Measurements from ENCODE around the gene FOSL2.

Gene FOSL2

DNA sequence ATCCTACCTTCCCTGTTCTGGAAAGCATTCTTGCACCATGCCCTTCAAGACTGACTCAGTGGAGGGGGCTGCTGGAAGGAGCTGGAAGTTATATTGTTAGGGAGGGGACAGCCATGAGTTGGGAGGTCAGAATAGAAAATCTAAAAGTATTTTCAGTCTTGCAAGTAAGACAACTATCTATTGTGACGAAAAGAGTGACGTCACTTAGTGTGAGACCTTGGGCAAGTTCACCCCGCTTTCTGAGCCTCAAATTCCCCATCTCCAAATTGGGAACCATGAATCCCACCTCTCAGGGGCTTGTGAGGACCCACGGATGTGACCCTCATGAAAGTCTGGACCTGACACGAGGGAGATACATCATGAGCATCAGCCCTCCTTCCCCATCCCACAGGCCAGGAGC lies 46.5 kb downstream of the FOSL2 start:
- no peak for TF ChIP-seq CTCF (conservative IDR thresholded peaks at IDR 0.05; ENCODE audit: low read depth, low read length)
- H3K4me1 ChIP-seq (ENCODE audit: low read depth, poor library complexity, severe bottlenecking) = no peaks in the 10 kb centered on the region
- H3K9ac ChIP-seq = no peak overlapping the region
- H3K27ac ChIP-seq = no peak overlapping the region
- no peak overlapping the region for H3K4me3 ChIP-seq (IDR thresholded peaks at IDR 0.05; ENCODE audit: insufficient read depth, low read depth, low read length)
- no peak overlapping the region for H3K4me2 ChIP-seq
- no peaks in the 10 kb centered on the region for H3K36me3 ChIP-seq (ENCODE audit: insufficient read depth)
- no peak overlapping the region for H2AFZ ChIP-seq (ENCODE audit: low read depth)
- no peaks in the 10 kb centered on the region for H3K79me2 ChIP-seq (ENCODE audit: insufficient read depth, low read depth)
- no peaks in the 10 kb centered on the region for H4K20me1 ChIP-seq (ENCODE audit: insufficient read depth)
- H3K27me3 ChIP-seq (ENCODE audit: insufficient read depth, low read depth) = no peaks in the 10 kb centered on the region

DNA sequence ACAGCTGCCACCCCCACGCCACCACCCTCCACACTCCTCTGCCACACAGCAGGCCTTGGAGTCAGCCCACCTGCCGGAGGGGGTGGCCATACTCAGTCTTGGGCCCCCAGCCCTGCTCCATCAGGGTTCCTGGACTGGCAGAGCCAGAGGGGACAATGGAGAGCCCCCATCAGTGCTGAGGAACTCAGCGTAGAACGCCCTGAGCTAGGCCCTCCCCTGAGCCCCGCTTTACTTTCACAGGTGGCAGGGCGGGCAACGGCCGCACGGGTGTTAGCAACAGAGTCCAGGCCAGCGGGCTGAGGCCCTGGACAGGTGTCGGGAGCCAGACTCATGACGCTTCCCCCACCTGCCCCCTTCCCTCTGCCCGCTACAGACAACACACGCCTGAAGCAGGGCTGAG lies 47.1 kb downstream of the FOSL2 start:
- no peaks in the 10 kb centered on the region for H3K27me3 ChIP-seq (ENCODE audit: insufficient read depth, low read depth)
- no peak overlapping the region for H3K4me2 ChIP-seq
- TF ChIP-seq CTCF (conservative IDR thresholded peaks at IDR 0.05; ENCODE audit: low read depth, low read length) = no peak
- no peaks in the 10 kb centered on the region for H3K36me3 ChIP-seq (ENCODE audit: insufficient read depth)
- no peak overlapping the region for H3K9ac ChIP-seq
- no peak overlapping the region for H3K27ac ChIP-seq
- H2AFZ ChIP-seq (ENCODE audit: low read depth) = no peak overlapping the region
- H3K4me3 ChIP-seq (IDR thresholded peaks at IDR 0.05; ENCODE audit: insufficient read depth, low read depth, low read length) = no peak overlapping the region
- H3K4me1 ChIP-seq (ENCODE audit: low read depth, poor library complexity, severe bottlenecking) = no peaks in the 10 kb centered on the region
- H3K79me2 ChIP-seq (ENCODE audit: insufficient read depth, low read depth) = no peaks in the 10 kb centered on the region
- H4K20me1 ChIP-seq (ENCODE audit: insufficient read depth) = no peaks in the 10 kb centered on the region

DNA sequence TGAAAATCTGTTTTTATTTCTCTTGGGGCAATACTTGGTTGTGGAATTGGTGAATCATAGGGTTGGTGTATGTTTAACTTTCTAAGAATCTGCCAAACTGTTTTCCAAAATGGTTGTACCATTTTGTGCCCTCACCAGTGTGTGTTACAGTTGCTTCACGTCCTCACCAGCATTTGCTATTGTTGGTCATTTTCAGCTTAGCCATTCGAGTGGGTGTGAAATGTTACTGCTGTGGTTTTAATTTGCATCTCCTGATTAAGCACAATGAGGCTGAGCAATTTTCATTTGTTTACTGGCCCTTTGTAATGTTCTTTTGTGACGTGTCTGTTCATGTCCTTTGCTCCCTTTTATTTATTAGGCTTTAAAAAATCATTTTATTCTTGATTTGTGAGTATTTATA lies 49.7 kb downstream of the FOSL2 start:
- H3K36me3 ChIP-seq (ENCODE audit: insufficient read depth) = no peaks in the 10 kb centered on the region
- H3K4me1 ChIP-seq (ENCODE audit: low read depth, poor library complexity, severe bottlenecking) = no peaks in the 10 kb centered on the region
- TF ChIP-seq CTCF (conservative IDR thresholded peaks at IDR 0.05; ENCODE audit: low read depth, low read length) = no peak
- no peak overlapping the region for H3K9ac ChIP-seq
- no peak overlapping the region for H3K4me2 ChIP-seq
- no peaks in the 10 kb centered on the region for H3K79me2 ChIP-seq (ENCODE audit: insufficient read depth, low read depth)
- H3K27ac ChIP-seq = no peak overlapping the region
- no peak overlapping the region for H2AFZ ChIP-seq (ENCODE audit: low read depth)
- no peak overlapping the region for H3K4me3 ChIP-seq (IDR thresholded peaks at IDR 0.05; ENCODE audit: insufficient read depth, low read depth, low read length)
- no peaks in the 10 kb centered on the region for H3K27me3 ChIP-seq (ENCODE audit: insufficient read depth, low read depth)
- no peaks in the 10 kb centered on the region for H4K20me1 ChIP-seq (ENCODE audit: insufficient read depth)

- Histone ChIP-seq H3K79me2 (ENCODE audit: insufficient read depth, low read depth) (no peaks in the 10 kb centered on the region), H3K4me2 (no peak overlapping the region), H3K4me3 (IDR thresholded peaks at IDR 0.05; ENCODE audit: insufficient read depth, low read depth, low read length) (no peak overlapping the region), H3K36me3 (ENCODE audit: insufficient read depth) (no peaks in the 10 kb centered on the region), H3K9ac (no peak overlapping the region), H4K20me1 (ENCODE audit: insufficient read depth) (no peaks in the 10 kb centered on the region), H3K27me3 (ENCODE audit: insufficient read depth, low read depth) (no peaks in the 10 kb centered on the region), H3K27ac (no peak overlapping the region), H3K4me1 (ENCODE audit: low read depth, poor library complexity, severe bottlenecking) (no peaks in the 10 kb centered on the region), H2AFZ (ENCODE audit: low read depth) (no peak overlapping the region)
- no peak for TF ChIP-seq CTCF (conservative IDR thresholded peaks at IDR 0.05; ENCODE audit: low read depth, low read length)
Measured at GRCh38 chr2:28444956-28445355, 52.3 kb downstream of the FOSL2 start.

Measured in KMS-11 (cell line).